Activated CD8-positive, alpha-beta memory T cell treated with anti-CD3 and anti-CD28 coated beads, Interleukin-2, amount 50 U/mL, for 1 hour (primary cell): ENCODE measurements around the gene HDHD5.

Source experiments
- DNase-seq: peaks from one replicate; pipeline ENCODE4 v3.0.0-alpha.2; 2020; ENCODE audit errors: extremely low read depth

Gene HDHD5

GRCh38 chr22:17120281-17120680 is 38.8 kb downstream of the HDHD5 start:
- no peak for DNase-seq

DNA sequence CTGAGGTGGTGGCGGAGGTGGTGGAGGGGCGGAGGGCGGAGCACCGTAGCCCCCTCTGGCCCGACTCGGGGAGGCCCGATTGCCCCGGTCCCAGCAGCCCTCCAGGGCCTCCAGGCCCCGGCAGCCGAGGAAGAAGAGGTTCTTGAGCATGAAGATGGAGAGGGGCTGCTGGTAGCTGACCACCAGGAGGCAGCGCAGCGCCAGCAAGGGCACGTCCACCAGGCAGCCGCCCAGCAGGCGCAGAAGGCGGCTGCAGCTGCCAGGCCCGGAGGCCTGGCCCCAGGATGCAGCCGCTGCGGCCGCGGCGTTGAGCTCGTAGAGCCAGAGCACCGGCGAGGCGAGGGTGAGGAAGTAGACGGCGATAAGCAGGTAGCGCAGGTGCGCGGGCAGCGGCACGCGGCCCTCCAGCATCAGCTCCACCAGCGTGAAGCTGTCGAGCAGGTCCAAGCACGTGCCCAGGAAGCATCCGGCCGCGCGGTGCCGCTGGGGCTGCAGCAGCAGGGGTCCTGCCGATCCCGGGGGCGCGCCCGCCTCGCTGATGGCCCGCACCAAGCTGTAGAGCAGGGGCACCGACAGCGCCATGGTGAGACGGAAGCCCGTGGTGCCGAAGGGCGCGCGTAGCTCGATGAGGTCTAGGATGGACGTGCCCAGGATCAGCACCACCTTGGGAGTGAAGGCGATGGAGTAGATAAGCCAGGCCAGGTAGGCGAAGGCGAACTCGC is 39.4 kb downstream of the HDHD5 start:
- DNase-seq = no peak

DNA sequence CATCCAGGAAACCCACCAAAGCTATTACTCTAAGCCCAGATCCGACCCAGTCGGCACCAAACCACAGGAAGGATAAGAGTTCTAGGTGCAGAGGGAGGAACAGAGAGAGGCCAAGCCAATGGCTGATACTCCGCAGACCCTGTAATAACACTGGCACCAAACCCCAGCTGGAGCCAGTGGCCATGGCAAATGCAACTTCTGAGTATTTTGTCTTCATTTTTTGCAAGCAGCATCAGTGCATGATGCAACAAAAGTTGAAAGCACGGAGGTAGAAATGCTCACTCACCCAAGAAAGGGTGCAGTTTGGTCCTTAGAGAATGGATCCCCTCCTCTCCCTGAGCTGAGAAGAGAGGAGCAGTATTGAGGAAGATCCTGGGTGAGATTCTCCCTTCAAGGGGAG is 40.7 kb downstream of the HDHD5 start:
- no peak for DNase-seq

DNA sequence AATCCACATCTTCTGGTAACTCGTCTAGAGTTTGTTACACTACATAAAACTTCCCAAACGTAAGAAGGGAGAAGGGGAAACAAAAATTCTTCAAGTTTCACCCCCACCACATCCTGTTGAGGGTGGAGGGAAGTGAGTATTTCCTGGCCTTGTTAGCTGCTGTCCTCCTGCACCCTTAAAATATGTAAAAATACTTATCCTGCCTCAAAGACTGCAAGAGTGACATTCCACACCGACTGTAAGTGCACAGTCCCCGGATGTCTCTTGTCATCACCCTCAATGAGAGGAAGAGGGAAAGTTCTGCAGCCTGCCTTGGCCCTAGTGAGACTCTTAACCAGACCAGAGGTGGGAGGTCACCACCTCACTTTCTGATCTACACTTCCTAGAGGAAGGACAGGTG is 41.2 kb downstream of the HDHD5 start:
- DNase-seq = no peak

DNA sequence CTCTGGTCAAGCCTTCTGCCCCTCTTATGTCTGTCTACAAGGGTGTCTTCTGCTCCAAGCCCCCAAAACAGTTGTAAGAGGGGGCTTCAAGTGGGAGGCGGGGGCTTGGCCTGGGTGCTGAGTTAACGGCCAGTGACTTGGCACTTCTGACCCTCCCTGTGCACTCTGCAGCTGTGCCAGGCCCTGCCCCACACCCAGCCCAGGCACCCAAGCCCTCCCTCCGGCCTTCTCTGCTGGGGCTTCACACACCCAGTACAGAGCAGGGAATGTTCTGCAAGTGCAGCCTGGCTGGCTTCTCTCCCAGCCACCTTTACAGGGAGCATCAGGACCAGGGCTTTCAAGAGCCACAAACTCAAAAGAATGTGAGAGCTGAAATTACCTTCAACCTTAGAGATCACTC is 41.7 kb downstream of the HDHD5 start:
- no peak for DNase-seq

DNA sequence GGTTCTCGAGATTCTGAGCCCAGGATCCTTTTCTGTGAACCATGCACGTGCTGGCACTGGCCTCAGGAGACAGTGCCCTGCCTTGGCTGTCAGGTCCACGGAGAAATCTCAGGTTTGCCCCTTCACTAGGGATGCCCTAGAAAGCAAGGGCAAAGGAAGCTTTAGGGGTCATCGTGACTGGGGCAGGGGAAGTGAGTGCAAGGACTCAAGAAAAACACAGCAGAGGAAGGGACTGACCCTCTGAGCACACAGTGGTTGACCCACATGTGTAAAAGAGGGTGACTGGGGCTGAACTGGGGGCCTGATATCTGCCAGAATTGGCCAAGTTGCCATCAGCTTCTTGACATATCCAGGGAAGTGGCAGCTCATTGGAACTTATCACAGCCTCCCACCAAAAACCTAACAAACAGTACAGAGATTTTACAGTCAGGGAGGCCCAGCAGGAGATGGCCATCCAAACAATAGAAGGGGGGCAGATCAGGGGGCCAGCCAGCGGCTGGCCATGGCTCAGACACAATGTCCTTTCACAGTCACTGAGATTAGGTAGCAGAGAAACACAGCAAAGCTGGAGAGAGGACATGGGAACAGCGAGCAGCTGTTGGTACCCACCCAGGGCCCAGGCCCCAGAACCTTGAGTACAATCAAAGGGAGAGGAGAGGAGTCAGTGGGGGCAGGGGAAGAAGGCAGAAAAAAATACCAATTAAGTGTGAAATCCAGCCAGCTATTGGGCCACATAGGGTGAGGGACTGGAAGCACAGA is 42.3 kb downstream of the HDHD5 start:
- no peak for DNase-seq

- no peak for DNase-seq
These were observed 43.0 kb downstream of the HDHD5 start for GRCh38 chr22:17115945-17116565.

- no peak for DNase-seq
These were observed 43.8 kb downstream of the HDHD5 start for GRCh38 chr22:17115236-17115635.

DNA sequence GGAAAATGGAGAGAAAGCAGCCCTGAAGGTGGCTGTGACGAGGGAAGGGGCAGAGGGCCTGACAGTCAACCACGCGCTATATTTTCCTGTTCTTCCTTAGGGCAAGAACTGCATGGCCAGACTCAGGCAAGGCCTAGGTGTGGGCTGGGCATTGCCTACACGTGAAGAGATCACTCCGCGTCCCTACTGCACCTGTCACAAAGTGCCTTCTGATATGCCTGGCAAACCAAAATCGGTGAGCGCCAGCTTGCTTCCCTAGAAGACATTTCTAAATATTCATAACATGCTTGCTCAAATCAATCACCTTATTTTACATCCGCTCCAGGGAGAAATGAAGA is 44.2 kb downstream of the HDHD5 start:
- DNase-seq = no peak

DNA sequence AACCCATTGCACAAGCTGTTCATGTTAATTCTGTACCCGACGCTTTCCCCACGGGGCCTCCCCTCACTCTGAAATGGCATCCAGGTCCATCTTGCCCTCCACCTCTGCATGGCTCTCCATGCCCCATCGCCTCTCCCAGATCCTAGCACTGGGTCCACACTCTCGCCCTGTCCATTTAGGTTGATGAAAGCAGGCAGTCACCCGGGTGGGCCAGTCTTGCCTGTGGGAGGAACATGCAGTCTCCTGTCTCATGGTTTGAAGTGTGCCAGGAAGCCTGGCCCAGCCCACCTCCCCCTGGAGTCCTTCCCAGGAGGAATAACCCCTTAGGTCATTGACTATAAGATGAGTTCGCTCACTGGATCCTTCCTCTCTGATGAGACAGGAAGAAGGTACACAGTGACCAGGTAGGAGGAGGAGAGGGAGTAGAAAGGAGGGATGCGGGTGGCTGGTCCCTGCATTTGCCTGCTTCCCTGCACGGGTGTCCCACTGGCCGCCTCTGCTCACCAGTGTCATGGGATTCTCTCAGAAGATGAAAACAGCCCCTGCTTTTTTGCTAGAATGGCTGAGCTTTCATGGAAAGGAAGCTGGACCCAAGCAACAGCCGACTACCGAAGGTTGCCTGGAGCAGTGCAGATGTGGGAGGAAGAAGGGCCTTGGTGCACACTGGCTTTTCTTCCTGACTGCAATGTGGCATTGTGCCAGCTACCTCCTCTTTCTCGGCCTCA is 44.7 kb downstream of the HDHD5 start:
- no peak for DNase-seq

DNA sequence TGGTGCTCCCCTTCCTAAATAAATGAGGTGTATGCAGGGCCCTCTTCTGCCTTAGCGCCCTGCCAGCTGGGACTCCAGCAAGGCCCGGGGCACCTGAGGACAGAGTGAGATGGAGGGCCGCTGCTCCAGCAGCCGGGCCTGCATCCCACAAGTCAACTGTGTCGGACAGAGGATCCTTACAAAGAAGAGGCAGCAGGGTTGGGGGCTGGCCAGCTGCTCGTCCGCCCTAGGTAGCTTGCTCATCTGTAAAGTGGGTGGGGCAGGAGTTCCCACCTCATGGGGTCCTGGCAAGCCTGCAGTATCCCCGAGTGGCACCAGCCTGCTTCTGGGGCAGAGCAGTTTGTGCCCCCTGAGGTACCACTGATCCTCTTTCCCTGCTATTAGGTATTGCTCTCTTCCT is 45.5 kb downstream of the HDHD5 start:
- no peak for DNase-seq

GRCh38 chr22:17112491-17113042 is 46.5 kb downstream of the HDHD5 start:
- DNase-seq = no peak

DNA sequence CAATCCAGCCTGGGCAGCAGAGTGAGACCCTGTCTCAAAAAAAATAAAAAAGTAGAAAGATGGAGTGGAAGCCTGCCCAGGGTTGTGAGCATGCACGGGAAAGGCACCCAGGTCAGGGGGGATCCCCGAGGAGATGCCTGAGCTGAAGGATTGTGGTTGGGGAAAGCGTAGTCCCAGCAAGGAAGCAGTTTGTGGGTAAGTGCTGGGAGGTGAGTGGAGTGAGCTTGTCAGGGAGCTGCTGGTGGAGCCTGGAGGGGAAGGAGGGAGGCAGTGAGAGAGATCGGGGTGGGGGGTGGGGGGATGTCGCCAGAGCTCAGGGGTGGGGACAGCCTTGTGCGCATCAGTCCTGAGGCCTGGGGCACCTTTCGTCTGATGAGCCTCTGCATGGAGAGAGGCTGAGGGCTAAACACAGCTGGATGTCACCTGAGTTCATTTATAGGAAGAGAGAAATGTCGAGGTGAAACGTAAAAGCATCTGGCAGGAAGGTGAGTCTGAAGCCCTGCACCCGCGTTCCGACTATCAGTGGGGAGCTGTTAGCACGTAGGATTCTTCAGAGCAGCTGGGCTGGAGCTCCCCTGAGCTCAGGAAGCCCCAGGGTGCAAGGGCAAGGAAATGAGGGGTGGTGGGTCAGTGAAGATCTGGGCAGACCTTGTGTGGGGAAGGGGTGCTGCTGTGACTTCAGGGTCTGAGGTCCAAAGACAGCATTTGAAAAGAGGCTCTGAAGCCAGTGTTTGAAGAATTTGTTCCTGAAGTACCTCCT is 48.1 kb downstream of the HDHD5 start:
- no peak for DNase-seq

- no peak for DNase-seq
These were observed 49.1 kb downstream of the HDHD5 start for GRCh38 chr22:17109976-17110375.

- no peak for DNase-seq
These were observed 49.8 kb downstream of the HDHD5 start for GRCh38 chr22:17109113-17109865.

DNA sequence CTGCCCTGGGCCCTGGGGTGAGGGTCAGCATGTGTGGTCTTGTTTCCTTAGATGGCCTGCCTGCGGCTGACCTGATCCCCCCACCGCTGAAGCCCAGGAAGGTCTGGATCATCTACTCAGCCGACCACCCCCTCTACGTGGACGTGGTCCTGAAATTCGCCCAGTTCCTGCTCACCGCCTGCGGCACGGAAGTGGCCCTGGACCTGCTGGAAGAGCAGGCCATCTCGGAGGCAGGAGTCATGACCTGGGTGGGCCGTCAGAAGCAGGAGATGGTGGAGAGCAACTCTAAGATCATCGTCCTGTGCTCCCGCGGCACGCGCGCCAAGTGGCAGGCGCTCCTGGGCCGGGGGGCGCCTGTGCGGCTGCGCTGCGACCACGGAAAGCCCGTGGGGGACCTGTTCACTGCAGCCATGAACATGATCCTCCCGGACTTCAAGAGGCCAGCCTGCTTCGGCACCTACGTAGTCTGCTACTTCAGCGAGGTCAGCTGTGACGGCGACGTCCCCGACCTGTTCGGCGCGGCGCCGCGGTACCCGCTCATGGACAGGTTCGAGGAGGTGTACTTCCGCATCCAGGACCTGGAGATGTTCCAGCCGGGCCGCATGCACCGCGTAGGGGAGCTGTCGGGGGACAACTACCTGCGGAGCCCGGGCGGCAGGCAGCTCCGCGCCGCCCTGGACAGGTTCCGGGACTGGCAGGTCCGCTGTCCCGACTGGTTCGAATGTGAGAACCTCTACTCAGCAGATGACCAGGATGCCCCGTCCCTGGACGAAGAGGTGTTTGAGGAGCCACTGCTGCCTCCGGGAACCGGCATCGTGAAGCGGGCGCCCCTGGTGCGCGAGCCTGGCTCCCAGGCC is 50.6 kb downstream of the HDHD5 start:
- no peak for DNase-seq

DNA sequence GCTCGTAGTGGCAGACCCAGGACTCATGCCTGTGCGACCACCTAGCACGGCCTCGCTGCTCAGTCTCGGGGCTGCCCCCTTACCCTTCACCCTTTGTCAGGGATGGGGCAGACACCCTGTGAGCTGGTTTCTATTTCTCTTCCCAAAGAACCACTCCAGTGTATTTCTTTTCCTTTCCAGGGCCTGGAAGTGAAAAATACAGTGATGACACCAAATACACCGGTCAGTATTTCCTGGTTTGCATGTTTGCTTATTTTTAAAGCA is 51.6 kb downstream of the HDHD5 start:
- DNase-seq = no peak

- DNase-seq = no peak
These were observed 52.1 kb downstream of the HDHD5 start for GRCh38 chr22:17106785-17107546.

- DNase-seq = no peak
These were observed 52.8 kb downstream of the HDHD5 start for GRCh38 chr22:17106161-17106784.
